GM18508 (cell line): Measurements from ENCODE around the gene ELP5.

Experiments
- ATAC-seq: cut with Tn5 transposase; IDR thresholded peaks from one replicate; pipeline ENCODE4 v1.9.1; 2021; ENCODE audit warnings: moderate number of reproducible peaks; ENCODE audit not compliant: insufficient read depth, unreplicated experiment

ELP5 gene

DNA sequence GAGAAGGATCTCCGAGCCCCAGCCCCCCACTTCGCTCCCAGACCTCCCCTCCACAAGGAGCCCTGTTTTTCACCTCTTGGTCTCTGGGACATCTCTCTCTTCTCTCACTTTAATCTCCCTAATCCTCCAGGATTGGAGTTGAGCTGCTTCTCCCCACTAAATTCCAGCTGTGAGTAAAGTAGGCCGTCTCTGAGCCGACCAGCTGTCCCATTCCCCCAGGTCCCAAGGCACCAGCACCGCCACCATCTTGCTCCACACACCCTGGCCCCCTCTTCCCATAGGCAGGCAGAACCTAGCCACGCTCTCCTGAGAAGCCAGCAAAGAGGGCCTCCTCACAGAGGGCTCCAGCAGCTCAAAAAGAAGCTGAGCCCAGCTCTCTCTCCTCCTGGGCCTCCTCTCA is 33.3 kb upstream of the ELP5 start:
- ATAC-seq = no peak

DNA sequence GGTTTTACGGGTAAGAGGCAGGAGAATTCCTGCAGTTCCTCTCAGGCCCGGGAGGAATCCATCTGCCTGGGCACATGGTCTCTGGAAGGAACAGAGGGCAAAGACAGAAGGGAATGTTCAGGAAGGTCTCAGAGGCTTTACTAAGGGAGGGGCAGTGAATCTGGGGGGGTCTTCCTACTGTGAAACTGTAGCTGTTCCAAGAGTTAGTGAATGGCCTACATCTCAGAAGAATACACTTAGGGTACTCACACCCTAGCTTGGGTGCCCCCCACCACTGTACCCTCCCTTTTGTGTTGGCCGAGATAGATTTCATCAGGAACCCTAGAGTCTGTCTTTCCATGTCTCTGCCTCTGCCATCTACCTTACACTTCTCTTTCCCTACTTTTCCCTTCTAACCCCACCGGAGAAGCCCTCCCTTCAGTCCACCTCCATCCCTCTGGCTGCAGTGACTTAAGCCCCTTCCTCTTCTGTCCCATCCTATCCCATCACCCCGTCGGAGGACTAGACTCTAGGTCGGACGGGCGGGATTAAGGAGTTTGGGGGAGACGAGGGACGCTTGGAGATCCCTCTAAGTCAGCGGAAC is 32.7 kb upstream of the ELP5 start:
- ATAC-seq = no peak

DNA sequence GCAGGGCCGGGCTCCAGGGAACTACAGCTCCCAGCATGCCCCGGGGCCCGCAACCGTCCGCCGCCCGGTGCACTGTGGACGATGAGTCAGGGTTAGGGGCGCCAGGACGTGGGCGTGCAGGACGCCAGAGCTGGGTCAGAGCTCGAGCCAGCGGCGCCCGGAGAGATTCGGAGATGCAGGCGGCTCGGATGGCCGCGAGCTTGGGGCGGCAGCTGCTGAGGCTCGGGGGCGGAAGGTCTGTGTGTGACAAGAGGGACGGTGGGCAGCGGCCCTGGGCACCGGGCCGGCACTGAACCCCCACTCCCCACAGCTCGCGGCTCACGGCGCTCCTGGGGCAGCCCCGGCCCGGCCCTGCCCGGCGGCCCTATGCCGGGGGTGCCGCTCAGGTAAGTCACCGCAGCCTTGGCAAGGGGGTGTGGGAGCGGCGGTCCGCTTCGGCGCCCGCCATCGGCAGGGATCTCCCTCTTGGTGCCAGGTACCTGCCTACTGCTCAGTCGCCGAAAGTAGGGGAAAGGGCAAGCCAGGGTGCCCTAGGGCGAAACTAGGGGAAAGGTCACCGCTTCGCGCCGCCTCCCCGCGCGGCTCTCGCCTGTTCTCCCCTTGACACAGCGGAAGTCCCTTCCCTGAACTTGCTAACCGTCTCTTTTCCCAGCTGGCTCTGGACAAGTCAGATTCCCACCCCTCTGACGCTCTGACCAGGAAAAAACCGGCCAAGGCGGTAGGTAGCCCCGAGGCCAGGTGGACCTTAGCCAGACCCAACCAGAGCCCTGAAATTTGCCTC is 32.0 kb upstream of the ELP5 start, which contains the start of the genes ACADVL and DLG4:
ACADVL (plus strand) TSS at position 127 of the 781 bp plus-strand sequence; CDS start at position 174, 47 bp downstream.
DLG4 (minus strand) TSS at position 25 of the 781 bp plus-strand sequence.
- no peak for ATAC-seq

DNA sequence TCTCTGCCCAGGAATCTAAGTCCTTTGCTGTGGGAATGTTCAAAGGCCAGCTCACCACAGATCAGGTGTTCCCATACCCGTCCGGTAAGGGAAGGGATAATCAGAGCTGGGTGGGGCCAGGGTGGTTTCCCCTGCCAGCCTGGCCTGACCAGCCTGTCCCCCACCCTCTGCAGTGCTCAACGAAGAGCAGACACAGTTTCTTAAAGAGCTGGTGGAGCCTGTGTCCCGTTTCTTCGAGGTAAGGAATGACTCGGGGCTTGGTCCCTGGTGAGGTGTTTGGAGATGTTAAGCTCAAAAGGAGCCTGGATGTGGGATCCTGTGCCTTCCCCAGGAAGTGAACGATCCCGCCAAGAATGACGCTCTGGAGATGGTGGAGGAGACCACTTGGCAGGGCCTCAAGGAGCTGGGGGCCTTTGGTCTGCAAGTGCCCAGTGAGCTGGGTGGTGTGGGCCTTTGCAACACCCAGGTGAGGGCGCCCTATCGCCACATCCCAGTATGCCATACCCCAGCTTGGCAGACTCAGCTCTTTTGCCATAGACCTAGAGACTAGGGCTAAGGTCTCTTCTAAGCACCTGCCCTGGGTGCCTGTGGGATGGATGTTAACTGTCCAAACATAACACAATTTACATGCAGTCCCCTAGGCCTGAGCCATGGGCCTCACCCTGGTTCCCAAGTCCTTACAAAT is 31.3 kb upstream of the ELP5 start:
- ATAC-seq = no peak

DNA sequence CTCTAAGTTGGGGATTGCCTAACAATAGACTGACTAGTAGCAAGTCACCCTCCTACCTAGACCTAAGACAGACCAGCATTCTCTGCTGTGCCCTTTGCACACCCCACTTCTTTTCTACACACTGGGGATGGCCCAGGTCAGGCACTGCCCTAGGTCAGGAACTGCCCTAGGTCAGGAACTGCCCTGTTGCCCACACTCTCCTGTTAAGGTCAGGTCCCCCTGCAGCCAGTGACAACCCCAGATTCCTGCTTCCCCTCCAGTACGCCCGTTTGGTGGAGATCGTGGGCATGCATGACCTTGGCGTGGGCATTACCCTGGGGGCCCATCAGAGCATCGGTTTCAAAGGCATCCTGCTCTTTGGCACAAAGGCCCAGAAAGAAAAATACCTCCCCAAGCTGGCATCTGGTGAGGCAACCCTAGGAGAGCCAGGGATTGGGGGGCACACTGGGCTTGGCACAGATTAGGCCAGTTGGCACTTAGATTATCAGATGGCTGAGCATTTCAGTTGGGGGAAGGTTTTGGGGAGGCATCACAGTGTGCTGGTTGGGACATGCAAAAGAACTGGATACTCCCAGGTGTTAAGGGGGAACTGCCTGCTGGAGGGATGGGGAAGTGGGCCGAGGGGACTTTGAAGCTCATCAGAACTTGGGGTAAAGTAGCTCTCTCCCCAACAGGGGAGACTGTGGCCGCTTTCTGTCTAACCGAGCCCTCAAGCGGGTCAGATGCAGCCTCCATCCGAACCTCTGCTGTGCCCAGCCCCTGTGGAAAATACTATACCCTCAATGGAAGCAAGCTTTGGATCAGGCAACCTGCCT is 30.5 kb upstream of the ELP5 start:
- ATAC-seq = no peak

DNA sequence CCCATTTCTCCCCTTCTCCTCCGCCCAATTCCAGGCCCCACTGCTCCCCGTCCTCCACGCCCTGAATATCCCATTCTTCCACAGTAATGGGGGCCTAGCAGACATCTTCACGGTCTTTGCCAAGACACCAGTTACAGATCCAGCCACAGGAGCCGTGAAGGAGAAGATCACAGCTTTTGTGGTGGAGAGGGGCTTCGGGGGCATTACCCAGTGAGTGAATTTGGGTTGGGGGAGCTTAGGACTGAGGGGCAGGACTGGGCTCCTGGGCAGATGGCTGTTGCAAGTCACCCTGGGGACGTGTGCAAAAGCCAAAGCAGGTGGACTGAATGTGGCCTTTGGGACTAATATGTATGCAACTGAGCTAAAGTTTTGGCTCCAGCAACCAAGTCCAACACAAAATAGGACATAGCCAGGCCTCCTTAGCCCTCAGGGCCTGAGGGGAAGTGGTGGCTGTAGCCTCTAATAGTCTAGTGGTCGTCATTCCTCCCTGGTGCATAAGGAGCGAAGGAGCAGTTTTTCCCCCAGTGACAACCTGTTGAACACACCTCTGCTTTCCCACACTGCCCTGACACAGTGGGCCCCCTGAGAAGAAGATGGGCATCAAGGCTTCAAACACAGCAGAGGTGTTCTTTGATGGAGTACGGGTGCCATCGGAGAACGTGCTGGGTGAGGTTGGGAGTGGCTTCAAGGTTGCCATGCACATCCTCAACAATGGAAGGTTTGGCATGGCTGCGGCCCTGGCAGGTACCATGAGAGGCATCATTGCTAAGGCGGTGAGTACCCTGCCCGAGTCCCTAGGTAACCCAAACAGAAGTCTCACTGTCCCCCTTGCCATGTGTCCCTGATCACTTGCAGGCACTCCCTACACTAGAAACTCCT is 29.7 kb upstream of the ELP5 start:
- no peak for ATAC-seq

DNA sequence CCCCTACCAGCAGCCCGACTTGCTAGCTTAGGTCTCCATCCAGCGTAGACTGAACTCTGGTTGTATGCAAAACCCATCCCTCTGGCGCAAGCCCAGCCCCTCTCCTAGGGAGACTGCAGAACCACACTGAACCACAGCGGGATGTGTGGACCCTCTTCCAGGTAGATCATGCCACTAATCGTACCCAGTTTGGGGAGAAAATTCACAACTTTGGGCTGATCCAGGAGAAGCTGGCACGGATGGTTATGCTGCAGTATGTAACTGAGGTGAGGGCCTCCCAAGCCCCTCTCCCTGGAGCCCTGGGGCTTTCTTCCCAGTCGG is 29.1 kb upstream of the ELP5 start:
- no peak for ATAC-seq

DNA sequence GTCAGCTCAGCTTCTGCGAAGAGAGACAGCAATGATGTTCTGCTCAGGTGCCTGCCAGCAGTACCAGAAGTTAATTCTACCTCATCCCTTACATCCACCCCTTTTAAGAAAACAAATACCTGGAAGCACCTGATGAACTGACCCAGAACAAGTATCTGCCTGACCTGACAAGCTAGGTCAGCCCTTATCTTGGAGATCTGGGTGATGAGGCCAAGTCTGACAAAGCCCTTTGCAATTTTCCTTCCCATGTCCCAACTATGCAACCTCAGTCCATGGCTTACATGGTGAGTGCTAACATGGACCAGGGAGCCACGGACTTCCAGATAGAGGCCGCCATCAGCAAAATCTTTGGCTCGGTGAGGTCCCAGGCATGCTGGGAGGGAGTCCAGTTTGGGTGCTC is 28.6 kb upstream of the ELP5 start:
- no peak for ATAC-seq

DNA sequence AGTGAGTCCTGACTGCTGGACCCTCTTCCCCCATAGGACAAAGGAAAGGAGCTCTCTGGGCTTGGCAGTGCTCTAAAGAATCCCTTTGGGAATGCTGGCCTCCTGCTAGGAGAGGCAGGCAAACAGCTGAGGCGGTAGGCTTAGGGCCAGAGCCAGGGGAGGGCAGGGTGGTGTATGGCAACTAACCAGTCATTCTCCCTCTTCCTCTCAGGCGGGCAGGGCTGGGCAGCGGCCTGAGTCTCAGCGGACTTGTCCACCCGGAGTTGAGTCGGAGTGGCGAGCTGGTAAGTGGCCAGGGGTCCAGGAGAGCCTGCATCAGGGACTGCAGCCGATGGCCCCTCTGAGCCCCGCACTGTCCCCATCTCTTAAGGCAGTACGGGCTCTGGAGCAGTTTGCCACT is 27.9 kb upstream of the ELP5 start:
- ATAC-seq = no peak

DNA sequence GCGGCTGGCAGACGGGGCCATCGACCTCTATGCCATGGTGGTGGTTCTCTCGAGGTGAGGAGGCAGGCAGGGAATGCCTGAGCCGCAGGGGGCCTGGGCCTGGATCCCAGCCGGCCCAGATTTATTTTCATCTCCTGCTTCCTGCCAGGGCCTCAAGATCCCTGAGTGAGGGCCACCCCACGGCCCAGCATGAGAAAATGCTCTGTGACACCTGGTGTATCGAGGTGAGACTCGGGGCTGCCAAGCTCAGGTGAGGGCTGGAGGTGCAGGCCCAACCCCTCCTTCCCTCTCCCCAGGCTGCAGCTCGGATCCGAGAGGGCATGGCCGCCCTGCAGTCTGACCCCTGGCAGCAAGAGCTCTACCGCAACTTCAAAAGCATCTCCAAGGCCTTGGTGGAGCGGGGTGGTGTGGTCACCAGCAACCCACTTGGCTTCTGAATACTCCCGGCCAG is 27.3 kb upstream of the ELP5 start:
- no peak for ATAC-seq

DNA sequence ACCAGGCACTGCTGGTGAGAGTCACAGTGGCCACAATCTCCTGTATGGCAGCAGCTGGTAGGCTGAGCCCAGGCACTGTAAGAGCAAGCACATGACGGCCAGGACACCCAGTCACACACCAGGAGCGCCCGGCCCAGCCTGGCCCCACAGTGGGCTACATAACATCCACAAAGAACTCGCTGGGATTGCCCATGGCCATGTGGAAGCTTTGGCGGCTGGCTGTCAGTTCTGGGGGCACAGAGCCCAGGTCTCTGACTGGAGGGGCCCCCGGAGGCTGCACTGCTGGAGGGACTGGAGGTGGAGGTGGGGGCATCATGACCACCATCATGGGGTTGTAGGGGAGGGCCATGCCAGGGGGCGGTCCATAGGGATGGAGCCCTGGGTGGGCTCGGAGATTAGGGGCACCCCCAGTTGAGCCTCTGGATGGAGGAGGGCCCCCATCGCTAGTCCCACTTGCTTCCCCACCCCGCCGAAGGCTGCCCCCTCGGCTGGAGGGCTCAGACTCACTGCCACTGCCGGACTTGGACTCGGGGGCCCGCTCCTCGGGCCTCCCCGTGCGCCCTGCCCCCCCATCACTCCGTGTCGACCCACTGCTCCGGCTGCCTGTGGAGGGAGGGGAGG is 26.2 kb upstream of the ELP5 start:
- no peak for ATAC-seq

DNA sequence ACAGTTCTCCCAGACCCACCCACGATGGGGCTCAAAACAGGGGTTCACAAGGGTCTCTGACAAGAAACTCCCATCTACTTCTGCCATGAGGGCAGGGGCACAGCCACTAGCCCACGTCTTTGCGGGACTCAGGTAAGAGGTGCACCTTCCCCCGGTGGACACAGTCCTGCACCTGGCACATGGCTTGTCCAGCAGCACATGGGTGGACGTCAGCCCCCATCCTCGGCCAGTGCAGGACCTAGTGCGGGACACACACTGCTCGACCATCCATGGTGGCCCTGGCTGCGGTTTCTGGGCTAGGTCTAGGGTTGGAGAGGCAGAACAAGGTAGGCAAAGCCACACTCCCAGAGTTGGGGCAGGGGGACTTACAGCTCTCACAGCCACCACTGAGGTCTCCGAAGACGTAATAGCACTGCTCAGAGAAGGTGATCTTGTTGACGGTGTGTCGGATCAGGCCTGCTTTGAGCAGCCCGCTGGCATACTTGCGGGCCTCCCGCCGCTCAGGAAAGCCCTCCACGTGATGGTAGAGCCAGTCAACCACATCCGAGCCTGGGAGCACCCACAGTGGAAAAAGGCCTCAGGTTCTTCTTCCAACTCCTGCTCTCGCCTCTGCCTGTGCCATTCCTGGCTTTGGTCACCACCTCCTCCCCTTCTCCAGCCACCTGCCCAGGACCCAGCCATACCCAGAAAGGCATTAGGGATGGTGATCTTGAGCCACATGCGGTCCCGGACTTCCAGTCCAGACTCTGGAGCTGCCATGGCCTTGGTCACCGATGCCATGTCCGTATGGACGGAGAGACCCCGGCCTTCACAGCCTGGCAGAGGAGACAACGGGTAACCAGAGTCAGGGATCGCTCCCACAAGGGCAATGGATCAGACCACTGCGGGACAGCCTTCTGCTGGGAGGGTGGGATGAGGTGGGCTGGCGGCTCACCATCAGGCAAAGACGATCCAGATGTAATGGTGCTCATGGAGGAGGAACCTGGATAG is 25.0 kb upstream of the ELP5 start:
- ATAC-seq = no peak

DNA sequence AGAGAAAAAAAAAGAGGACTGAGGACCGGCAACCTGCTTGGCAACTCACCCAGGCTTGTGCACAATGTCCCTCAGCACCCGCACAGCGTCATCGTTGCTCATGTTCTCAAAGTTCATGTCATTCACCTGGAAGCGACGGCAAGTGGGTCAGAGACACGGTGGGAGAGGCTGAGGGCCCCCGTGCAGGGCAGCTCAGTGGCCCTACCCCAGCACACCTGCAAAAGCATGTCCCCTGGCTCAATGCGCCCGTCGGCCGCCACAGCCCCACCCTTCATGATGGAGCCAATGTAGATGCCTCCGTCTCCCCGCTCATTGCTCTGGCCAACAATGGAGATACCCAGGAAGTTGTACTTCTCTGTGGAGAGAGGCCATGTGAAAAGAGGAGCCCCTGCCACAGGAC is 23.1 kb upstream of the ELP5 start:
- ATAC-seq = no peak

DNA sequence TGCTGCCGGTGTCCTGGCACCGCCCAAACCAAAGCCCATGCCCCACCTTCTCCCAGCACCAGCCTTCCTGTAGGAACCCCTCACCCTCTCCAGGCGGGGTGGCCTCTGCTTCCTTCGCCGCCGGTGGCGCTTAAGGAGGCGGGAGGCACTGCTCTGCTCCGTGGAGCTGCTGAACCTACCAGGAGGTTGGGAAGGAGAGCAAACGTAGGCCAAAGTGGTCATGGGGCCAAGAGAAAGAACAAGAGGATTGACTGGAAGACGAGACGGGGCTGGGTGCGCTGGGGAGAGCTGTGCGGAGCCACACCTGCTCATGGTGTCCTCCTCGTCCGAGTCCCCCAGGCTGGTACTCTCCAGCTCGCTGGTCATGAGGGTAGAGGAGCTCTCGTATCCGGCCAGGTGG is 22.5 kb upstream of the ELP5 start:
- ATAC-seq = no peak

DNA sequence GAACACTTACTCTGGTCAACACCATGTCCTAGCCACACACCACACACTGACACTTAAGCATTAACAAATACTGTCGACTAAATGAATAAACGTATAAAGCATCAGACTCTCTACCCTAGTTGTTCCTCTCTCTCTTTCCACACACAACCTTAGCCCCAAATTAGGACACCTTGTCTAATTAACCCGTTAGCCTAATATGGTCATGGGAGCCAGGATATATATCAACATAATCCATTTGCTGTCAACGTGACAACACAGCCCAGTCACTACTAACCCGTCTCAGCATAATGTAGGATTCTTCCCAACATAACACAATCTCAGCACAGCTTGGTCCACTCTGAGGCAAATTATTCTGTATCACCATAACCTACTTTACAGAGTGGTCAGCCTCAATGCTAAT is 19.9 kb upstream of the ELP5 start:
- no peak for ATAC-seq

DNA sequence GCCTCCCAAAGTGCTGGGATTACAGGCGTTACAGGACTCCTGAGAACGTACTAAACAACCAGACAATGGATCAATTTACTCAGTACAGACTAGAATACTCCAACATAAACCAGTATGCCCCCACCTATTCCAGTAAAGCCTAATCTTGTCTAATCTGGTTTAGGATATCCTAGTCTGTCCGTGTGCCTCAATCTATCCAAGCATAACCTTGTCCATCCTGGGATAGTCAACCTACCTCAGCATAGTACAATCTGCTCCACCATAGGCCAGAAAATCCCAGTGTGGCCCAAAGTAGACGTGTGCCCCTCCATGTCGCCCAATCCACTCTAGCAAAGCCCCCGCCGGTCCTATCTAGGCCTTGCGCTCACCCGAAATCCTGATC is 18.3 kb upstream of the ELP5 start:
- no peak for ATAC-seq

DNA sequence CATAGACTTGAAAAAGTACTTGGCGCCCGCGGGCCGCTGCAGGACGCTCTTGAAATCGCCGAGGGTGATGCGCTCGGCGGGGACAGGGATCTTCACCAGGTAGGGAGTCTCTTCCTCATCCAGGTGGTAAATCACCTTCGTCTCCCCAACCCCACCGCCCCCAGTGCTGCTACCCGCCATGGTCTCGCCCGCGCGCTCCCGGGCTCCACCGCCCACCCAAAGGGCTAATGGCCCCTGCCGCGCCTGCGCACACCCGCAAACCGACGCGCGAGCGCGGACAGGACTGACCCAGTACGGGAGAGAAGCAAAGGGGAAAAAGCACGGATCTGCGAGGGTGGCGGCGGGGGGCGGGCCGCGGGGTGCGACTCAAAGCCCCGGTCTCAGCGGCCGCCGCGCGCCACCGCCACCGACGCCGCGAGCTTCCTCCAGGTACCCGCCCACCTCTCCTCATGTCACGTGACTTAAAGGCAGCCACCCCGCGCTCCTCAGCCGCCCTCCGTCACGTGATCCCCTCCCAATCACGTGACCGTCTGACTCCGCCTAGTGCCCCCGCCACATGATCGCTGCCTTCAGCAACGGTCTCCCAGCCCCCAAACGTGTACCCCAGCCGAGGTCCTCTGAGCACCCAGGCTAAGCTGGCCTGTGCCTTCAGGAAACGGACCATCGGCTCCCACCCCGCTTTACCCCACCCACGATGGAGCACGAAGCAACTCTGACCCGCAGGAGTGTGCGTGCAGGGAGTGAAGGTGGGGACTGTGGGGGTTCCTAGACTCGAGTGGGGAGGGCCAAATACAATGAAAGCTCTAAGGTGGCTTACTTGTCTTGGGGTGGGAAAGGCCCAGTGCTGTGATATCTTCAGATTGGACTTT is 17.7 kb upstream of the ELP5 start, which contains the start of gene DVL2:
DVL2 (minus strand) TSS at position 435 of the 869 bp plus-strand sequence; CDS start at position 180, 255 bp downstream.
- no peak for ATAC-seq
